Upper lobe of left lung (tissue), 4 donors: ENCODE measurements around the gene RERE.

Experiments used
- CTCF ChIP-seq, 6 experiments: fragments of 450-650 bp in 4 of 6; fragments of 200-600 bp in 2 of 6; sonication (generic) in 2 of 6; IDR thresholded peaks; one replicate each; pipeline ENCODE4 v1.5.1; 2016 to 2019; ENCODE audit warnings: antibody characterized with exemption in 6 of 6
- POLR2A ChIP-seq, 4 donors: fragments of 450-650 bp; IDR thresholded peaks; one replicate each; pipeline ENCODE4 v1.5.1; 2016 to 2017; ENCODE audit warnings: antibody characterized with exemption in 4 of 4, mild to moderate bottlenecking in 2 of 4

- TF ChIP-seq CTCF (IDR thresholded peaks at IDR 0.05) (no peak), POLR2A (IDR thresholded peaks at IDR 0.05) (no peak)
Observed at GRCh38 chr1:8382608-8383505, 434.6 kb downstream of the RERE start.
